HG02610 (cell line): ENCODE results near the gene KCNQ1OT1.

Experiments used
- ATAC-seq: cut with Tn5 transposase; IDR thresholded peaks from one replicate; pipeline ENCODE4 v1.9.1; 2021; ENCODE audit warnings: mild to moderate bottlenecking, moderate library complexity; ENCODE audit not compliant: unreplicated experiment

The KCNQ1OT1 gene

GRCh38 chr11:2584812-2585565, 114.8 kb downstream of the KCNQ1OT1 start:
- ATAC-seq: no peak

- ATAC-seq: no peak
Observed at GRCh38 chr11:2584434-2584811, 115.4 kb downstream of the KCNQ1OT1 start.

GRCh38 chr11:2583605-2583958, 116.2 kb downstream of the KCNQ1OT1 start:
- ATAC-seq: no peak

- no peak for ATAC-seq
Observed at GRCh38 chr11:2582946-2583604, 116.7 kb downstream of the KCNQ1OT1 start.

- ATAC-seq: no peak
Observed at GRCh38 chr11:2582351-2582945, 117.3 kb downstream of the KCNQ1OT1 start.

- no peak for ATAC-seq
Observed at GRCh38 chr11:2581931-2582350, 117.9 kb downstream of the KCNQ1OT1 start.

GRCh38 chr11:2581151-2581930, 118.5 kb downstream of the KCNQ1OT1 start:
- ATAC-seq: no peak

DNA sequence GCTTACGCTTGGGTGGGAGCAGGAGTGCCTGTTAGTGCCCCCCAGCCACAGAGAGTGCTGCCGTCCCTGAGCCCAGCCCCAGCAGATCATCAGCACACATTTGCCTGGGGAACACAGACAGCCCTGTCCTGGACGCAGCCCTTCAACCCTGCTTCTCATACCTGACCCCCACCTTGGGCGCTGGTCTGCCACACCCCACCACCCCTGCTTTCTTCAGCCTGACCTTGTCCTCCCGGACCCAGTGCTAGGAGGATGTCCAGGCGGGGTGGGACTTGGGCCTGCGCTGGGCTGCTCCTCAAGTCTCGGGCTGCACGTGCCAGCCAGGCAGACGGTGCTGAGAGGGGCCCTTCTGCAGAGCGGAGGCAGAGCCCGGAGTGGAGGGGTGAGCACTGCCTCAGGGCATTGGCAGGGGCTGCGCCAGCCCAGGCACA, 119.2 kb downstream of the KCNQ1OT1 start:
- ATAC-seq: no peak

- ATAC-seq: no peak
Observed at GRCh38 chr11:2580061-2580421, 119.8 kb downstream of the KCNQ1OT1 start.

DNA sequence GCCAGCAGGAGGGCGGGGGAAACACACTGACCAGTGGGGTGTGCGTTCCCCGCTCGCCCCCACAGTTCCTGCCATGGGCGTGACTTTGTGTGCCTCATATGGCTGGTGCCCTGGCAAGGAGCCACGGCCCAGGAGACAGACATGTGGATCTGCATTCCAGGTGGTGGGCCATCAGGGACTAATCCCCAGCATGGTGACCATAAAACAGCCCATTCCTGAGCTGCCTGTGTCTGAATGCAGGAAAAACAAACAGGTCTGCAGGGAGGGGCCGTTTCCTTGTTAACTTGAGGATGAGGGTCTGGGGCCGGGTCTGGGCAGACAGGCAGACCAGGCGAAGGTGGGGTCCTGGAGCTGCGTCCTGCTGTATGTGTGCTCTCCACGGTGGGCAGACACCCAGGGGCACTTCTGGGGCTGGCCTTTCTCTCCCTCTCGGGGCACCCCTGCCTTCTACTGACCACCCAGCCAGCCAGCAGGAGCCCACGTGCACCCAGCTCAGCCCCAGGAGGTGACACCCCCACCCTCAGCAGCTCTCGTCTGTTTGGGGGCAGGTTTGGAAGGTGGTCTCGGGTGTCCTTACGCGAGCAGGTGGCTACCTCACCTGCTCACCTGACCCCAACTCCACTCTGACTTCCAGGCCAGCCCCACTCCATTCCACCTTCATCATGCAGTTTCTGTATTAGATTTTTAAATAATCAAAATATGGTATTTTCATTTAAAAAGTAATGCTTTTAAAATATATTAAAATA, 120.3 kb downstream of the KCNQ1OT1 start:
- ATAC-seq: no peak

DNA sequence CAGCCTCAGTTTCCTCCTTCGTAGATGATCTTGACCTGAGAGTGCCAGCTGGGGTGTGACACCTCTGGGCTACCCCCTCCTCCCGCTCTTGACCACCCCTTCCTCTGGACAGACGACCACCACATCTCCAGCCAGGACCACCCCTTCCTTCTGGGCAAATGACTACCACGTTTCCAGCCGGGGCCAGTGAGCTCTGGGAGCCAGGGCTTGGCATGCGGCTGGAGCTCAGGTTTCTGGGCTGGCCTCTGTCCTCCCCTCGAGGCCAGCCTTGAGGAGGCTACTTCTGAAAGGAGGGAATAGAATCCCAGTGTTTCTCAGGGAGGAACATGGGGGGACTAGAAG, 120.9 kb downstream of the KCNQ1OT1 start:
- ATAC-seq: no peak

DNA sequence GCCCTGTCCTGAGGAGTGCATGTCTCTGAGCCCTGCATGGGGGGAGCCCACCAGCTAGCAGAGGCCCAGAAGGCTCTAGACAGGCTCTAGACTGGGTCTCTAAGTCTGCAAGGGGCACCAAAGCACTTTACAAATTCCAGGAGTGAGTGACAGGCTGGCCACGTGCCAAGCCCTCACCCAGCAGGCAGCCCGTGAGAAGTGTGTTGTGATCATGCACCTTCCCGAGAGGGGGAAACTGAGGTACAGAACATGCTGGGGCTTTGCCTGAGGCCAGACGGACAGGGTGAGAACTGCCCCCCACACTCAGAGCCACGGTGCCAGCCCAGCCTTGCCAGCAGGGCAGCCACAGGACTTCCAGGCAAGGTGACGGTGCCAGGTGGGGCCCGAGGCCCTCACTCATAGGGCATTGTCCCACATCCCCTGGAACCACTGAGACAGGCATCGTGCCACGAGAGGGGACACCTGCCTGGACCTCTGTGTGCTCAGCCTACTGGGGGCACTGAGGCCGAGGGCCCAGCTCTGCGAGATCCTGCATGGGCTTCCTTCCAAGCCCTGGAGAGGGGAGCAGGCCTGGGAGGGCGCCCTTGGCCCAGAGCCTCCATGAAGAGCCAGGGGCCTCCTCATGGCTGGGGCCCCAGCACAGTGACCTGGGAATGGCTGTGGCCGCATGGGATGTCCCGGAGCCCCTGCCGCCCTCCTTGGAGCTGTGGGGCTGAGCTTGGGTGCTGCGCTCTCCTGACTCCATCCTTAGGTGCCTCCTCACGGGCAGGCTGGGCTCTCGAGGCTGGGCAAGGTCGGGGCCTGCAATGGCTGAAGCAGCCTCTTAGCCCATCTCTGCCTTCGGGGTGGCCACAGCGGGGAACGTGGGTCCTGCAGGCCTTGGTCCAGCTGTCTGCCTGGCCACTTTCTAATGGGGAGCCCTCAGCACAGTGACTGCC, 121.5 kb downstream of the KCNQ1OT1 start:
- no peak for ATAC-seq

DNA sequence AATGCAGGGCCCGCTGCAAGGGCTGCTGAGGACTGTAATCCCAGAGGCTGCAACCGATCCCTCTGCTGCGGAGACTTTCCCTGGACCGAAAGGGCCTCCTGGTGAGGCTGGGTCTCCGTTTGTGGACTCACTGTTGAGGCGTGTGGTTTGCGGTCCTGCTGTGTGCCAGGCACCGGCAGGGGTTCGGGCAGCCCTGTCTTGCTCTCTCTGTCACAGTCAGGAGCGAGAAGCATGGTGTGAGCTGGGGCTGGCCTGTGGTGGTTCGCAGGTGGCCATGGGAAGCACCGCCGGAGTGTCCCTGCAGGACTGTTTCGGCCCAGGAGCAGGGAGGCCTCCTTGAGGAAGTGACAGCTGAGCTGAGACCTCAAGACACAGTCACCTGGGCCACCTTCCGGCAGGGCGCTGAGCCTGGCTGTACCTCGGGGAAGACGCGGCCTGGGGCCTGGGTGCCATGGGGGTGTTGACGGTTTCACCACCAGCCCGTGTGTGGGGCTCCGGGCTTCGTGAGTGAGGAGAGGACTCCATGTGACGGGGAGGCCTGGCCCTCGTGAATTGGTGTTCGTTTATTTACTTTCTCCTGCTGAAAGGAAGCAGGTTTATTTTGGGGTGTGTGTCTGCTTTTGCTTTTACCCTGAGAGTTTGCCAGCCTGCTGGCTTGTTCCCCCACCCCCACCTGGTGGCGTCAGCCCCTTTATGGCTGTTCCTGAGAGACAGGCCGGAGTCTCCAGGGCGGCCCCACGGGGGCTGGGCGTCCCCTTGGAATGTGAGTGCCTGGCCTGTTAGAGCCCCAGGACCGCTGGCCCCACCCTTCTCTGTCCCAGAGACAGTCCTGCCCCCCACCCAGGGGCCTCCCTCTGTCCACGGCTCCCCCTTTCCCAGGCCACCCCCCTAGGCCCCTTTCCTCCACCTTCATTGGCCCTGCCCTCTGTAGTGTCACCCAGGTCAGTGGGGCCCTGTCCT, 122.5 kb downstream of the KCNQ1OT1 start:
- ATAC-seq: no peak

DNA sequence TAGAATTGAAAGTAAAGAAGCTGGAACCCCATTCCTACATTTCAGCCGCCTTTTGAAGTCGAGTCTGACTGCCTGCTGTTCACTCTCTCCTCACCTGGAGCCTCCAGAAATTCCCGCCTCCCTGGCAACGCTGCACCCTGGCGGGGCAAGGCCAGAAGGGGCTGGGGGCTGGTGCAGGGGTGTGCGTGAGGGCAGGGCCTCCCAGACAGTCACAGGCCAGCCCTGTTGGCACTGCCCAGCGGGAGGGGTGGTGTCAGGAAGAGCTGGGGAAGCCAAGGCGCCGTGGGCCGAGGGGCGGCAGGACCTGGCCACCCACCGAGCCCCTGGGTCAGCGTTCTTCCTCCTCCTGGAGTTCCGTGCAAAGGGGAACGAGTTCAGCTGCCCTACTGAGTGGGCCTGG, 123.2 kb downstream of the KCNQ1OT1 start:
- no peak for ATAC-seq

- ATAC-seq: no peak
Observed at GRCh38 chr11:2576111-2576510, 123.7 kb downstream of the KCNQ1OT1 start.

- ATAC-seq: no peak
Observed at GRCh38 chr11:2575591-2576051, 124.2 kb downstream of the KCNQ1OT1 start.

- ATAC-seq: no peak
Observed at GRCh38 chr11:2574553-2575535, 125.0 kb downstream of the KCNQ1OT1 start.
